Neural progenitor cell (in vitro differentiated cells): Measurements from ENCODE around the gene TRIML2.

Source experiments
- EZH2 ChIP-seq: fragments of 200-600 bp; sonication (generic); IDR thresholded peaks from 2 replicates; pipeline ENCODE4 v1.6.1; 2017; ENCODE audit warnings: antibody characterized with exemption, mild to moderate bottlenecking, moderate library complexity
- EZH2phosphoT487 ChIP-seq: fragments of 200-600 bp; sonication (generic); IDR thresholded peaks from 2 replicates; pipeline ENCODE4 v1.6.1; 2017; ENCODE audit warnings: antibody characterized with exemption
- TF ChIP-seq, protein P1 (sequence below): fragments of 200-600 bp; sonication (generic); IDR thresholded peaks from 2 replicates; pipeline ENCODE4 v1.5.1; 2017; ENCODE audit warnings: antibody characterized with exemption, mild to moderate bottlenecking

DNA sequence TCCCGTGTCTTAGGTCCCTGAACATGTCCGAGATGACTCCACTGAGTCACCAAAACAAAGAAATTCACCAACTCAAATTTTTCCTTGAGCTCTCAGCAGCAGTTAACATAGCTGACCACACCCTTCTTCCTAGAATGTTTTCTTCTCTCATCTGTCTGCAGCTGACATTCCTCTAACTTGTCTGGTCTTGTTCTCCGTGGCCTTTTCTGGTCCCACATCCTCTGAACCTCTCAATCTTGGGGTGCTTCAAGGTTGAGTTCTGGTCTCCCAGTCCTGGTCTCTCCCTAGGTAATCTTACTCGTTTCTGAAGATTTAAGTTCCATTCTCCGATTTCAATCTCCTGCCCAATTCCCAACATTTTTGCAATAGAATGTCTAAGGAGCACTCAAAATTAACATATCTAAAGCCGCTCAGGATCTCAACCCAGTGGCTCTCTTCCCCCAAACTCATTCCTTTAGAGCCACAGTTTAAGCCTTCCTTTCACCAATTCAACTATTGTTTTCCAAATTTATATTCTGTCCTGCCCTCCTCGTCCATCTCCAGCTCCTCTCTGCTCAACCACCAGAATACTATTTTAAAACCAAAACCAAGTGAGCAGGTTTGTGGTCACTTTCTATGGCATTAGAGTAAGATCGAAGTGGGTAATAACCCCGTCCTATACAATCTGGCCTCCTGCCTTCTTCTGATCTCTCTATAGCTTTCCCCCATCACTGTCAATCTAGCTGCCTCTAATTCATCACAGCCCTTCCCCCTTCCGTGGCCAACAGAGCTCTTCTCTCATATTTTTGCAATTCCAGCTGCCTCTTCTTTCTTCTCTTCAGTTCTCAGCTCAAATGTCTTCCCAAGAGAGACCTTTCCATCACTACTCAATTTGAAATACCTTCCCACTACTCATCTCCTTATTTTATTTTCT lies 1.2 kb downstream of the TRIML2 start:
- TF ChIP-seq EZH2: no peak
- TF ChIP-seq, protein P1, sequence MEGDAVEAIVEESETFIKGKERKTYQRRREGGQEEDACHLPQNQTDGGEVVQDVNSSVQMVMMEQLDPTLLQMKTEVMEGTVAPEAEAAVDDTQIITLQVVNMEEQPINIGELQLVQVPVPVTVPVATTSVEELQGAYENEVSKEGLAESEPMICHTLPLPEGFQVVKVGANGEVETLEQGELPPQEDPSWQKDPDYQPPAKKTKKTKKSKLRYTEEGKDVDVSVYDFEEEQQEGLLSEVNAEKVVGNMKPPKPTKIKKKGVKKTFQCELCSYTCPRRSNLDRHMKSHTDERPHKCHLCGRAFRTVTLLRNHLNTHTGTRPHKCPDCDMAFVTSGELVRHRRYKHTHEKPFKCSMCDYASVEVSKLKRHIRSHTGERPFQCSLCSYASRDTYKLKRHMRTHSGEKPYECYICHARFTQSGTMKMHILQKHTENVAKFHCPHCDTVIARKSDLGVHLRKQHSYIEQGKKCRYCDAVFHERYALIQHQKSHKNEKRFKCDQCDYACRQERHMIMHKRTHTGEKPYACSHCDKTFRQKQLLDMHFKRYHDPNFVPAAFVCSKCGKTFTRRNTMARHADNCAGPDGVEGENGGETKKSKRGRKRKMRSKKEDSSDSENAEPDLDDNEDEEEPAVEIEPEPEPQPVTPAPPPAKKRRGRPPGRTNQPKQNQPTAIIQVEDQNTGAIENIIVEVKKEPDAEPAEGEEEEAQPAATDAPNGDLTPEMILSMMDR: no peak
- no peak for TF ChIP-seq EZH2phosphoT487
